Measurements from ENCODE around the gene PERM1.
A peak's percentile ranks its signal among the peaks of the same experiment; 100 is the strongest.
"Not testable (repeated sequence)": the region's sequence is repeated elsewhere in the genome, so short reads cannot be mapped to it uniquely, and the experiment has no call there.

PERM1 gene

GRCh38 chr1:997713-997992 lies 15.8 kb upstream of the PERM1 start:
- no peak for DNase-seq

GRCh38 chr1:996851-997712 lies 15.2 kb upstream of the PERM1 start:
- no peak for DNase-seq

- no peak for DNase-seq
These were observed 14.1 kb upstream of the PERM1 start for GRCh38 chr1:995665-996633.

- DNase-seq: not testable (repeated sequence)
These were observed 12.7 kb upstream of the PERM1 start for GRCh38 chr1:994546-994945.

GRCh38 chr1:993379-993995 lies 11.6 kb upstream of the PERM1 start:
- DNase-seq: no peak

GRCh38 chr1:992362-992761 lies 10.5 kb upstream of the PERM1 start:
- no peak for DNase-seq

- no peak for DNase-seq
These were observed 10.0 kb upstream of the PERM1 start for GRCh38 chr1:991895-992294.

GRCh38 chr1:991275-991674 lies 9.4 kb upstream of the PERM1 start:
- DNase-seq: not testable (repeated sequence)

GRCh38 chr1:988061-988460 lies 6.2 kb upstream of the PERM1 start:
- DNase-seq: not testable (repeated sequence)

- no peak for DNase-seq
These were observed 3.2 kb upstream of the PERM1 start for GRCh38 chr1:985126-985525.

GRCh38 chr1:984476-984814 lies 2.6 kb upstream of the PERM1 start:
- no peak for DNase-seq

- DNase-seq: peak; percentile 59
These were observed 2.0 kb upstream of the PERM1 start for GRCh38 chr1:983798-984475.

GRCh38 chr1:982765-983436 lies 1.0 kb upstream of the PERM1 start:
- DNase-seq: no peak

GRCh38 chr1:981491-981954 lies 370 bp downstream of the PERM1 start:
- DNase-seq: no peak

- DNase-seq: no peak
These were observed 1.1 kb downstream of the PERM1 start for GRCh38 chr1:980602-981395.

- DNase-seq: no peak
These were observed 1.7 kb downstream of the PERM1 start for GRCh38 chr1:980137-980571.

GRCh38 chr1:979744-980072 lies 2.2 kb downstream of the PERM1 start:
- no peak for DNase-seq

GRCh38 chr1:978835-979743 lies 2.8 kb downstream of the PERM1 start:
- no peak for DNase-seq

- DNase-seq: no peak
These were observed 3.6 kb downstream of the PERM1 start for GRCh38 chr1:978069-978834.

GRCh38 chr1:976791-977190 lies 5.1 kb downstream of the PERM1 start:
- not testable (repeated sequence) for DNase-seq
